ENCODE data around the gene KBTBD2.
"Not testable (repeated sequence)": the region's sequence is repeated elsewhere in the genome, so short reads cannot be mapped to it uniquely, and the experiment has no call there.

The KBTBD2 gene
- 54.7 to 128 (median 110) reads per million in 9 experiments for total RNA-seq

- Mint-ChIP-seq H3K36me3 (ENCODE audit: insufficient read depth) (peaks cover 50% of the 10 kb centered on the region), H3K4me1 (ENCODE audit: low read depth in 2 of 2) (peaks cover 37 to 59% of the 10 kb centered on the region in 2 donors), H3K4me3 (peak within 1 kb of the TSS; percentile 97 to 99), H3K27ac (peak within 1 kb of the TSS; percentile 100), H3K9me3 (no peaks in the 10 kb centered on the region), H3K27me3 (no peaks in the 10 kb centered on the region)
- DNase-seq (peak; percentile 79 to 82 (median 81)), ATAC-seq (replicated peaks) (peak; percentile 64)
Observed at GRCh38 chr7:32891043-32891799, at the start of gene KBTBD2. TSS of gene KBTBD2 (minus strand) at chr7:32891760. CDS start at chr7:32879604, 12,156 bp downstream.

- DNase-seq (no peak), ATAC-seq (replicated peaks) (no peak)
- peaks cover 6% of the 10 kb centered on the region in 2 donors for H3K4me1 Mint-ChIP-seq (ENCODE audit: low read depth in 2 of 2)
- H3K36me3 Mint-ChIP-seq (ENCODE audit: insufficient read depth), result no peaks in the 10 kb centered on the region
- H3K9me3 Mint-ChIP-seq, result no peaks in the 10 kb centered on the region
- no peaks in the 10 kb centered on the region for H3K27me3 Mint-ChIP-seq
- no peak overlapping the region for H3K27ac Mint-ChIP-seq
- peak overlapping the region in 1 of 2 donors; percentile 35 for H3K4me3 Mint-ChIP-seq
Observed at GRCh38 chr7:32941181-32941580, 49.6 kb upstream of the KBTBD2 start.

DNA sequence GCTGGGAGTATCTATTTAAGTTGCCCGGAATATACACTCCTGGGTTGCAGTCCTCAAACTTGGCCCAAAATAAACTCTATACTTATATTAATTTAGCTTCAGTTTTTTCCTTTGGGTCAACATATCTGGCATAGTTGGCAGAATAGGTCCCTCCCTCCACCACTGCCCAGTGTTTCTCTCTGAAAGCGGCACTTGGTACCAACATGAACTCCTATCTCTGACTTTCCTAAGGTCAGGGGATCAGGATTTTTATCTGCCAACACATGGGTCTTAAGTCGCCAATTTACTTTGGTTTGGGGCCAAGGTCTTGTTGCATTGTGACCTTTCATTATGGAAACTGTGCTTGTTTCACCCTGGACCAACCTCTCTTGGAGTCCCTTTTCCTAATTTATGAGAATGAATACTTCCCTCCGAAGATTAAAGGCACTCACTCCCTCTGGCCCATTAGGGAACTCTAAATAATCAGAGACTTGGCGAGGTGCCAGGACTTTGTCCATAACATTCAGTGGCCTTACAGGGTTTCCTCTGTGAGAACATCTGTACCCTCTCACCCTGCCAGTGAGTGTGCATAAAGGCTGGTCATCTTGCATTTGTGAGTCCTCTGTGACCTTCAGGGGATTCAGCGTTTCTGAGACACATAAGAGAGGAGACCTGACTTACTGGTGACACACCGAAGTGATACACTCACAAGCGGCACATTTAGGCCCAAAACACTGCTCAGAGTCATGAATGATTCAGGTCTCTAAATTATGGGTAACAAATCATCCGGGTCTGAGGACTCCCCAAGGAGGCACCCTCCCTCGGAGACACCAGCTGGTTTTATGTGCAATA, 46.0 kb upstream of the KBTBD2 start:
- H3K36me3 Mint-ChIP-seq (ENCODE audit: insufficient read depth), result no peaks in the 10 kb centered on the region
- no peak overlapping the region for H3K4me3 Mint-ChIP-seq
- no peaks in the 10 kb centered on the region for H3K27me3 Mint-ChIP-seq
- ATAC-seq (replicated peaks) (no peak), DNase-seq (no peak)
- H3K4me1 Mint-ChIP-seq (ENCODE audit: low read depth in 2 of 2), result peaks cover 6% of the 10 kb centered on the region in 2 donors
- H3K9me3 Mint-ChIP-seq, result no peaks in the 10 kb centered on the region
- H3K27ac Mint-ChIP-seq, result no peak overlapping the region

- ATAC-seq (replicated peaks) (no peak), DNase-seq (no peak)
- no peak overlapping the region for H3K27ac Mint-ChIP-seq
- H3K27me3 Mint-ChIP-seq, result no peaks in the 10 kb centered on the region
- H3K4me1 Mint-ChIP-seq (ENCODE audit: low read depth in 2 of 2), result no peaks in the 10 kb centered on the region
- no peak overlapping the region for H3K4me3 Mint-ChIP-seq
- no peaks in the 10 kb centered on the region for H3K36me3 Mint-ChIP-seq (ENCODE audit: insufficient read depth)
- no peaks in the 10 kb centered on the region for H3K9me3 Mint-ChIP-seq
Observed at GRCh38 chr7:32936689-32937088, 45.1 kb upstream of the KBTBD2 start.

GRCh38 chr7:32935558-32935957, 44.0 kb upstream of the KBTBD2 start:
- Mint-ChIP-seq H3K27ac (no peak overlapping the region), H3K4me1 (ENCODE audit: low read depth in 2 of 2) (no peaks in the 10 kb centered on the region), H3K9me3 (no peaks in the 10 kb centered on the region), H3K27me3 (no peaks in the 10 kb centered on the region), H3K36me3 (ENCODE audit: insufficient read depth) (no peaks in the 10 kb centered on the region), H3K4me3 (no peak overlapping the region)
- ATAC-seq (replicated peaks) (no peak), DNase-seq (no peak)

DNA sequence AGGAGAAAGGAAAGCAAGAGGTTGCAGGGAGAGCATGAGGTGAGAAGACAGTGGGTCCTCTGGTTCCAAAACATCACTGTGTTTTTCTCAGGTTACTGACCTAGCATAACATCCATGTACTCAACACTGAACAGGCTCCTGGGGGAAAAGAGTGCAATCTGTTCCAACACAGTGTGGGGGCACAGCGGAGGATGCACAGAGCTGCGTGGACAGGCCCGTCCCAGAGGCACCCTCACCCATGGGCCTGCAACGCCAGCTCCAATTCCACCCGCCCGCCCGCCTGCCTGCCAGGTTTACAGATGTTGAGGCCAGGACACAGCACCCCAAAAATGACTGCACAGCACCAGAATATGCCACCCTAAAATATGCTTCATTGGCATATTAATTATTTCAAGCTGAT, 38.8 kb upstream of the KBTBD2 start:
- H3K4me3 Mint-ChIP-seq, result no peak overlapping the region
- no peak overlapping the region for H3K27ac Mint-ChIP-seq
- ATAC-seq (replicated peaks), result no peak
- H3K9me3 Mint-ChIP-seq, result no peaks in the 10 kb centered on the region
- no peaks in the 10 kb centered on the region for H3K27me3 Mint-ChIP-seq
- DNase-seq, result no peak
- H3K4me1 Mint-ChIP-seq (ENCODE audit: low read depth in 2 of 2), result no peaks in the 10 kb centered on the region
- no peaks in the 10 kb centered on the region for H3K36me3 Mint-ChIP-seq (ENCODE audit: insufficient read depth)

- no peak for ATAC-seq (replicated peaks)
- Mint-ChIP-seq H3K9me3 (no peaks in the 10 kb centered on the region), H3K27me3 (no peaks in the 10 kb centered on the region), H3K4me1 (ENCODE audit: low read depth in 2 of 2) (no peaks in the 10 kb centered on the region), H3K36me3 (ENCODE audit: insufficient read depth) (no peaks in the 10 kb centered on the region), H3K4me3 (no peak overlapping the region), H3K27ac (no peak overlapping the region)
- no peak for DNase-seq
Observed at GRCh38 chr7:32929430-32930143, 38.0 kb upstream of the KBTBD2 start.

DNA sequence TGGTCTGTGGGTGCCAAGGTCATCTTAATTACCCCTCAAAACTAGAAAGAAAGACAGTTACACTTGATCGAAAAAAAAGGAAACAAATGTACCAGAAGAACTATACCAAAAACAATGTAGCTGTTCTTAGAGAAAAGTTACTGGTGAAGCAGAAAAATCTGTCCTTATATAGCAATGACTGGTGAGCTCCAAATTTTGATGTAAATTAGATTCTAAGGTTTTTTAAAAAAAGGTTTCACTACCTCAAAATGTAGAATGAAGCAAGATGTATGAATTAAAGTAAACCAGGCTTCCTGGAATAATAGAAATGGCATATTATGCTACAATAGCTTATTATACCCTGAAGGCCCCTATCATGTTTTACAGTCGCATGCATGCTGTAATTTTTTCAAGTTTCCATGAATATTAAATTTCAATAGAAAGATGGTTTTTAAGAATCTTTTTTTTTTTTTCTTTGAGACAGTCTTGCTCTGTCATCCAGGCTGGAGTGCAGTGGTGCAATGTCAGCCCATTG, 37.3 kb upstream of the KBTBD2 start:
- no peak for DNase-seq
- Mint-ChIP-seq H3K4me1 (ENCODE audit: low read depth in 2 of 2) (no peaks in the 10 kb centered on the region), H3K27me3 (no peaks in the 10 kb centered on the region), H3K4me3 (no peak overlapping the region), H3K27ac (no peak overlapping the region), H3K36me3 (ENCODE audit: insufficient read depth) (no peaks in the 10 kb centered on the region), H3K9me3 (no peaks in the 10 kb centered on the region)
- no peak for ATAC-seq (replicated peaks)

- H3K36me3 Mint-ChIP-seq (ENCODE audit: insufficient read depth), result no peaks in the 10 kb centered on the region
- no peaks in the 10 kb centered on the region for H3K4me1 Mint-ChIP-seq (ENCODE audit: low read depth in 2 of 2)
- ATAC-seq (replicated peaks) (no peak), DNase-seq (no peak)
- no peak overlapping the region for H3K4me3 Mint-ChIP-seq
- no peaks in the 10 kb centered on the region for H3K27me3 Mint-ChIP-seq
- no peaks in the 10 kb centered on the region for H3K9me3 Mint-ChIP-seq
- H3K27ac Mint-ChIP-seq, result no peak overlapping the region
Observed at GRCh38 chr7:32921896-32922295, 30.3 kb upstream of the KBTBD2 start.

DNA sequence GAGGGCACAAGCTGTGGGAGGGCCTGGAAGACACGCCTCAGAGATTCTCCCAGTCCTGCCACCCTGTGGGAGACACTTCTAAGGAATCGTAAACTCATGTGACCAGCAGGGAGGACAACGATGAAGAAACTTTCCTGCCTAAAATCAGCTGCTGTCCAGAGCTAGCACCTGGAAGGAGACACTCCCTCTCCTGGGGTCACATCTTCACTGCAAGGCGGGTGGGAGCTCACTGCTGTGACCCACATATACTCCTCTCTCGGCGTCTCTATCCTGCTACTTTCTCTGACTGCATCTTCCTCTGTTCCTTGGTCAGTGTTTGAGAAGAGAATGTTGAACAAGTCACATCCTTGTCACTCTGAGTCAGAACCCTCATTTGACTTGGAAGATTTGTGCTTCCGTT, 25.4 kb upstream of the KBTBD2 start:
- not testable (repeated sequence) for H3K27me3 Mint-ChIP-seq; ATAC-seq (replicated peaks); H3K9me3 Mint-ChIP-seq; H3K36me3 Mint-ChIP-seq (ENCODE audit: insufficient read depth); H3K4me1 Mint-ChIP-seq (ENCODE audit: low read depth in 2 of 2); H3K4me3 Mint-ChIP-seq; DNase-seq
- H3K27ac Mint-ChIP-seq, result peak overlapping the region in 1 of 2 donors; percentile 32

GRCh38 chr7:32916006-32916405, 24.4 kb upstream of the KBTBD2 start:
- no peaks in the 10 kb centered on the region for H3K36me3 Mint-ChIP-seq (ENCODE audit: insufficient read depth)
- H3K4me1 Mint-ChIP-seq (ENCODE audit: low read depth in 2 of 2), result peaks cover 0 to 5% of the 10 kb centered on the region in 2 donors
- DNase-seq (no peak), ATAC-seq (replicated peaks) (no peak)
- H3K4me3 Mint-ChIP-seq, result no peak overlapping the region
- no peaks in the 10 kb centered on the region for H3K27me3 Mint-ChIP-seq
- no peaks in the 10 kb centered on the region for H3K9me3 Mint-ChIP-seq
- peak overlapping the region in 1 of 2 donors; percentile 25 for H3K27ac Mint-ChIP-seq

DNA sequence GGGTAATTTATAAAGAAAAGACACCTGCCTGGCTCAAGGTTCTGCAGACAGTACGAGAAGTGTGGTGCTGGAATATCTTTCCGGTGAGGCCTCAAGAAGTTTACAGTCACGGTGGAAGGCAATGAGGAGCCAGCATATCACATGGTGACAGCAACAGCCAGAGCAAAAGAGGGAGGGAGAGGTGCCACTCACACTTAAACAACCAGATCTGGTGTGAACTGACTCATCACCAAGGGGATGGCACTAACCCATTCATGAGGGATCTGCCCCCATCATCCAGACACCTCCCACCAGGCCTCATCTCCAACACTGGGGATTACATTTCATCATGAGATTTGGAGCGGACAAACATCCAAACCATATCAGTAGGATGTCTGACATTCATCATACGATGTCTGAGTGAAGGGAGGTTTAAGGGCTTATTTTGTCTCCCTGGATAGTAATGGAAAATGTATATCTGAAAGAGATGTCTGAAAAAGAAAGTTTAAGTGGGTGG, 23.5 kb upstream of the KBTBD2 start:
- ATAC-seq (replicated peaks) (no peak), DNase-seq (no peak)
- H3K4me1 Mint-ChIP-seq (ENCODE audit: low read depth in 2 of 2), result peaks cover 0 to 5% of the 10 kb centered on the region in 2 donors
- no peaks in the 10 kb centered on the region for H3K9me3 Mint-ChIP-seq
- no peaks in the 10 kb centered on the region for H3K27me3 Mint-ChIP-seq
- H3K27ac Mint-ChIP-seq, result peak overlapping the region in 1 of 2 donors; percentile 25
- H3K36me3 Mint-ChIP-seq (ENCODE audit: insufficient read depth), result no peaks in the 10 kb centered on the region
- no peak overlapping the region for H3K4me3 Mint-ChIP-seq

- ATAC-seq (replicated peaks), result no peak
- H3K27ac Mint-ChIP-seq, result peak overlapping the region in 1 of 2 donors; percentile 32
Observed at GRCh38 chr7:32914184-32914583, 22.6 kb upstream of the KBTBD2 start.

More at GRCh38 chr7:32914184-32914583, 22.6 kb upstream of the KBTBD2 start:
- no peaks in the 10 kb centered on the region for H3K9me3 Mint-ChIP-seq
- no peak overlapping the region for H3K4me3 Mint-ChIP-seq
- DNase-seq, result no peak
- no peaks in the 10 kb centered on the region for H3K36me3 Mint-ChIP-seq (ENCODE audit: insufficient read depth)
- peaks cover 0 to 5% of the 10 kb centered on the region in 2 donors for H3K4me1 Mint-ChIP-seq (ENCODE audit: low read depth in 2 of 2)
- H3K27me3 Mint-ChIP-seq, result no peaks in the 10 kb centered on the region

Measured in effector memory CD8-positive, alpha-beta T cell (primary cell).